HG02571 (cell line): ENCODE results near the gene RTCA.
A peak's percentile ranks its signal among the peaks of the same experiment; 100 is the strongest.
"Not testable (repeated sequence)": the region's sequence is repeated elsewhere in the genome, so short reads cannot be mapped to it uniquely, and the experiment has no call there.

Experiments used
- ATAC-seq: cut with Tn5 transposase; IDR thresholded peaks from one replicate; pipeline ENCODE4 v1.9.1; 2021; ENCODE audit warnings: mild to moderate bottlenecking, moderate library complexity; ENCODE audit not compliant: unreplicated experiment

Gene RTCA

DNA sequence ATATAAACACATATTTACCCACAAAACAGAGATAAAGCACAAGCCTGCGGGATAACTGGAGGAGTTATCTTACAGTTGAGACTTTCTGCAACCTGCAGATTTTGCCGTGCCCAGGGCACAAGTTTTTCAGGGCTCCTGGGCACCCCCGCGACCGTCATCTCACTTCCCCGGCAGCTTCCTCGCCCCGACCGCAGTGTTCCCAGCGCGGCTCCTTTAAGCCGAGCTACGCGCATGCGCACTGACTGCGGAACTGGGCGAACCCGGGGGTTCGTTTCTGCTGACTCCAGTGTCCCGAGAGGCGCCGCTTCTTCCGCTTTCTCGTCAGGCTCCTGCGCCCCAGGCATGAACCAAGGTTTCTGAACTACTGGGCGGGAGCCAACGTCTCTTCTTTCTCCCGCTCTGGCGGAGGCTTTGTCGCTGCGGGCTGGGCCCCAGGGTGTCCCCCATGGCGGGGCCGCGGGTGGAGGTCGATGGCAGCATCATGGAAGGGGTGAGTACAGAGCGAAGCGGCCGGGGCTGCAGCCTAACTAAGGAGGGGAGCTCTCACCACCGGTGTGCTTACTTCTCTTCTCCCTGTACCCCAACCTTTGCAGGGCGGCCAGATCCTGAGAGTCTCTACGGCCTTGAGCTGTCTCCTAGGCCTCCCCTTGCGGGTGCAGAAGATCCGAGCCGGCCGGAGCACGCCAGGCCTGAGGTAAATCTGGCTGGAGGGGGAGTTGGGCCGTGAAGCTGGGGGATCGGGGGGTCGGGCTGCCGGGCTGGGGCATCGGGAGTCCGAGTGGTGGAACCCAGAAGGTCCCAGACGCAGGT lies at the start of gene RTCA:
RTCA (plus strand) TSS at position 286 of the 810 bp plus-strand sequence; CDS start at position 446, 160 bp downstream.
- peak; percentile 96 for ATAC-seq

DNA sequence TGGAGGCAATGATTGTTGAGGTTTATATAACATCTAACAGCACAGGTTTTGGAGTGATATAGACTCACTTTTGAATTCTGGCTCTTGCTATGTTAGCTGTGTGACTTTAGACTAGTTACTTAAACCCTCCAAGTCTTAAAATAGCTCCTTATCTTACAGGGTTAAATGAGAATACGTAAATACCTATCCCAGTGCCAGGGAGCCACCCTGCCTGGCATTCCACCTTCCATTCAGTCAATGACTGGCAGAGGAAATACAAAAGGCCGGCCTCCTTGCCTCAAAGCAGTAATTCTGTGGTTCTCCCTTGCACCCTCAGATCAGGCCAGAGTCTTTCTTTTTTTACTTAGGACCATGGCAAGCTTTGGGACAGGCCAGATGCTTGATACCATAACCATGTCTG lies 48.2 kb upstream of the RTCA start:
- ATAC-seq: no peak

DNA sequence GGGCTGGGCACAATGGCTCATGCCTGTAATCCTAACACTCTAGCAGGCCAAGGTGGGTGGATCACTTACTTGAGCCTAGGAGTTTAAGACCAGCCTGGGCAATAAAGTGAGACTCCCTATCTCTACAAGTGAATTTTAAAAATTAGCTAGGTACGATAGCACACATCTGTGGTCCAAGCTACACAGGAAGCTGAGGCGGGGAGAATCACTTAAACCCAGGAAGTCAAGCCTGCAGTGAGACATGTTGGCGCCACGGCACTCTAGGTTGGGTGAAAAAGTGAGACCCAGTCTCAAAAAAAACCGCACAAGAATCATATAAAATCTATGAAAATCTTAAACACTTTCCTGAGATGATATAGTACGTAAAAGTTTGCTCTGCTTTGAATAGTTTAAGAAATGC lies 46.6 kb upstream of the RTCA start:
- no peak for ATAC-seq

DNA sequence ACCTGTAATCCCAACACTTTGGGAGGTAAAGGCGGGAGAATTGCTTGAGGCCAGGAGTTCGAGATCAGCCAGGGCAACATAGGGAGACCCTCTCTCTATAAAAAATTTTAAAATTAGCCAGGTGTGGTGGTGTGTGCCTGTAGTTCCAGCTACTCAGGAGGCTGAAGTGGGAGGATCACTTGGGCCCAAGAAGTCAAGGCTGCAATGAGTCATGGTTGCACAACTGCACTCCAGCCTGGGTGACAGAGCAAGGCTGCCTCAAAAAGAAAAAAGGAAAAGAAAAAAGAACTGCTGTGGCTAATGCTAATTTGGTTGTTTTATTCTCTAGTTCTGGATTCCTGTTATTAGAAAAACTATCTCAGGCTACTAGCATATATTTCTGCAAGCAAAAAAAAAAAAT lies 46.1 kb upstream of the RTCA start:
- ATAC-seq: no peak

DNA sequence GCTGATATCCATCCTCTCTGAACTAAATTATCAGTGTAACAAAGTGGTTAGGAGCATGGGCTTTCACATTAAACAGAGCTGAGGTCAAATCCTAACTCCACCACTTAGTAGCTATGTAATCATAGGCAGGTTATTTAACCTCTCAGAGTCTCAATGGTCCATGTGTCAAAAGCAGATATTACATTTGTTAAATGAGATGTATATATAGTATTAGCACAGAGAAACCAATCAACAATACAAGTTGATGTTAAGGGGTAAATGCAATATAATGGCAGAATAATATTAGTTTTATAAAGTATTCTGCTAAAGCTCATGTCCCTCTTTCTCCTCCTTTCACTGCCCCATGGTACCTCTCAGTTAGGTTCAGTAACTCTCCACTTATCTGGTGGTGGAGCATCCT lies 43.6 kb upstream of the RTCA start:
- no peak for ATAC-seq

DNA sequence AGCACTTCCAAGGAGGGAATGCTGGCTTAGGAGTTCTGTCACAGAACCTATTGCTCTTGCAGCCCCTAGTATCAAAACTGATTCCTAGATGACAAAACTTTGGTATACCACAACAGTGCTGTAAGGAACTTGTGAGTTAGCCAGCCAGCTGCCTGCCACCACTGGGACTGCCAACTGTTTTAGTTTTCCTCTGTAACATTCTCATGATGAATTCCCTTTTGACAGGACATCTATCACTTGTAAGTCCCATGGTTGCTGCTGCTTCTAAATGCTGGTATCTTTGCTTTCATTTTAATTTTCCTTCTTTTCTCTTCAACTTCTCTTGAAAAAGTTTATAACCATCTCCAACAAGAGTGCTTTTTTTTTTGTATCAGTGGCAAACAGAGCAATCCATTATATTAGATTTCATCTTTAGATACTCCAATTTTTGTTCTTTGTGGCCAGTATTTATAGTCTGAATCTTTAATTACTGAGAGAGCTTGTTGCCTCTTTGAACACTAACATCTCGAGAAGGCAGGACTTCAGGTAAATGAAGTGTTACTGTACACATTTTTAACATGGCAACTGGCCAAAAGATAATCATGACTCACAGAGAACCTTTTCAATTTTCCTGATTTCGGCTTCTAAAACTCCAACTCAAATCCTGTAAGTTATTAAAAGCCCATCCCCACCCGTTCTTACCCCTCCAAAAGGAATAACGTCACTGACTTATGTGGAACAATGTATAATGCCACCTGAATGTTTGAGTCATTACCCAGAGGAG lies 36.2 kb upstream of the RTCA start:
- ATAC-seq: no peak

DNA sequence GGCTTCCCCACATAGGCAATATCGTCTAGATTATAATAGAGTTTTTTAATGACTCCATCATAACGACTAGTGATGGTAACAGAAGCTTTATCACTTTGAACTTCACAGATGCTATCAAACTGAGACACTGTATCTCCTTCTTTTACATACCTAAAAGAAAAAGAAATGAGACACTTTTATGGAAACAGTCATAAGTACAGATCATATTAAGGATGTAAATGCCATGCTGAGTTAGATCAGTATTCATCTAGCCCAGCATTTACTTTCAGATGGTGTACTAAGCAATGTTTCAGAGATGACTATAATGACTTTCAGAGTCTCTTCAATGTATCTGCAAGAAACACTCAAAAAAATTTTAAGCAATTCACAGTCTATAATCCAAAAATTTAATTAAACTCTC lies 35.3 kb upstream of the RTCA start:
- ATAC-seq: no peak

DNA sequence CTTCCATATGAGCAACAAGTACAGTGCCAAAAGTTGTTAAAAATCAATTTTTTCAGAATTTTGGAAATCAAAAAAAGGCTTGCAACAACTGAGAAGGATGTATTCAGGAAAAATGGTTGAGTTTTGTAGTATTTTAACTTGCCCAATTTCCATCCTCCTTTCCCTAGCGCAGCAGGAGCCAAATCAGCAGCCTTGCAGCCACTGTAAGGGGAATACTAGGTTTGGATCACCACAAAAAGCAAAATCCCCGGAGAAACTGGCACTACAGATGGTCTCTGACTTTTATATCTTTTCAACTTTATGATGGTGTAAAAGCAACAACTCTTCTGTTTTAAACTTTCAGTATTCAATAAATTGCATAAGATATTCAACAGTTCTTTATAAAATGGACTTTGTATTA lies 34.3 kb upstream of the RTCA start:
- no peak for ATAC-seq

DNA sequence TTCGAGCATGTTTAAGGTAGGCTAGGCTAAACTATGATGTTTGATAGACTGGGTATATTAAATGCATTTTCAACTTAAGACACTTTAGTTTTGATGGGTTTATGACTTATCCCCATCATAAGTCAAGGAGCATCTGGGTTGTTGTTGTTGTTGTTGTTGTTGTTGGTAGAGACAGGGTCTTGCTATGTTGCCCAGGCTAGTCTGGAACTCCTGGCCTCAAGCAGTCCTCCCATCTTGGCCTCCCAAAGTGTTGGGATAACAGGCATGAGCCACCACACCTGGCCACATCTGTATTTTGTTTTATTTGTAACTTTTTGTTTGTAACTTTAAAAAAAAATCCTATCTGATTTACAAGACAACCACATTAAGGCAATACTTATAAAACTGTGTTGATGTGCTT lies 33.9 kb upstream of the RTCA start:
- no peak for ATAC-seq

DNA sequence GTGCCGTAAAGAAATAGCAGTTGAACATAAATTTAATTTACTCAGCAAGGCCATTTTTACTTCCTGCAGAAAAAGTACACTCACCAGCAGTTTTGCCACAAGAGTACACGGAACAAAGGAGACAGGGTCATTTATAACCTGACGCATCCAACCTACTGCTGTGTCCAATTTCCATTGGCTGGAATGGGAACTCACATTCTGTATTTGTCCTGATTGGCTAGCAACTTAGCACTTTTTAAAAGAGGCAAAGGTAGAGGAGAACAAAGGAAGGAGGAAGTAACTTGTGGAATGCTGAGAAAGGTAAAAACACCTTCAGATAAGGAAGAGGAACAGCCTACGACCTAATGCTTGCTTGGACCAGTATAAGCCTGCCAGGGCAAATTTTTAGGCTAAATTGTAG lies 32.5 kb upstream of the RTCA start:
- ATAC-seq: not testable (repeated sequence)

DNA sequence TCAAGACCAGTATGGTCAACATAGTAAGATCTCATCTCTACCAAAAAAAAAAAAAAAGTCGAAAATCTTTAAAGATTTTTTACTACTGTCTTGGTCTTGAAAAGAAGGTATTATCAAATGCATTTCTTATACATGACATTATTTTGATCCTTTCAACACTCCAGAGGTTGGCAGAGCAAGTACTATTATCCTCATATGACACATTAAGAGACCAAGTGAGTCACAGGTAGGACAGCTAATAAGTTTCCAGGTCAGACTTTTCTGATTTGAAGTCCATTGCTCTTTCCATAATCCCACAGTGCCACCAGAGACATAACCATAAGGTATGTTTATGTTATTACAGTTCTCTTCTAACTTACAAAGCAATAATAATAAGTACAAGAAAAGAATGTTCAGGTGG lies 31.6 kb upstream of the RTCA start:
- ATAC-seq: no peak

DNA sequence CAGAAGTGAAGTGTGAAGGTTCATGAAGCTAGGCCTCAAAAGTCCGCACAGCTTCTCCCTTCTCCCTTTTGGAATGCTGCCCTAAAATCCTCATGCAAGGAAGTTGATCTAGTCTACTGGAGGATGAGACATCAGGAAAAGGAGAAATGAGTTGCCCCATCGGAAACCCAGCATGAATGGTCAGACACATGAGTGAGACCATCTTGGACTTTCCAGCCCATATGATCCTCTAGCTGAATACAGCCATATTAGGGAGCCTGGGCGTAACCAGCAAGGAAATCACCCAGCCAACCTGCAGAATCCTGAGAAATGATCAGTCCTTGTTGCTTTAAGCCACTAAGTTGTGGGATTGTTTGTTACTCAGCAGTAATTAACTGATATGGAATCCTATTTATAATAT lies 28.9 kb upstream of the RTCA start:
- ATAC-seq: no peak

DNA sequence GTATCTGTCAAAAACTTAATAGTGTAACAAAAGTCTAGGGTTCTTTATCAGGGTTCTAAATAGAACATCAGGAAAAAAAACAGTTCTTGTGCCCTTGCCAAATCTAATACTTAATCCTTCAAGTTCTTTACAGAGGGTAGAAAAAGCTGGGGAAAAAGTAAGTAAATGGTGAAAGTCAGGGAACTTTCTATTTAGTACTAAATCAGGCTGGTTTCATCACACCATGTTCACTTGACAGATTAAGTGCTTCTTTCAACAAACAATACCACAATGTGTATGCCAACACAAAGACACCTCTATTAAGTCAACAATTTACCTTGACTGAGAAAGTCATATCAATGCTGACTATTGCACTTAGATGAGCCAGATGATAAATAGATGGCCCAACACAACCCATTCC lies 26.1 kb upstream of the RTCA start:
- ATAC-seq: no peak

DNA sequence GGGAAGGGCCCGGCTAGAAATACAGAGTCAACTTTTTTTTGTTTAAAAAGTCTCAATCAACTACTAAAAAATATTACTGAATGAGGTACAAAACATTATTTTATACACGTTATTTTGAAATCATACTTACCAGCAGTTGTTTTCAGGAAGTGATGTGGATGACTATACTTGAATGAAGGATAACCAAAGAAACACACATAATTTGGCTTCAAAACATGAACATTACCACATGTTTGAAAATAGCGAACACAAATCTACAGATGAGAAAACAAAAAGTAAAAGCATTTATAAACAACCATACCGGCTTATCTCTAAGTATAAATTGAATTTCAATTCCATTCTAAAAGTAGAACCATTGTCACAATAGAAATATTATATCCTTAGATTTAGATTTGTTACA lies 25.4 kb upstream of the RTCA start:
- no peak for ATAC-seq

DNA sequence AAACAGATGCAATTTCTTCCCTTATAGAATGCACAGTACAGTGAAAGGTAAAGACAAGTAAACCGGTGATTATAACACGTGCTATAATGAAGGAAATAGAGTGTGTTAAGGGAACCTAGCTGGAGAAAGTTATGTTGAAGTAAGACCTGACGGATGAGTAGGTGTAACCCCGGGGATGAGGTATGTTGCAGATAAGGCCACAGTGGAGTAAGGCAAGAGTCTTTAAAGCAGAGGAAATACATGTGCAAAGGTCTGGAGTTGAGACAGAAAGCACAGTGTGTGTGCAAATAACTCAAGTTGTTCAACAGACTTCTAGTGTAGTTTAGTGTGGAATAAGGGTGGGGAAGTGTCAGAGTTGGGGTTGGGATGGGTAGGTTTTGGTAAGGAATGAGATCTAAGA lies 19.3 kb upstream of the RTCA start:
- ATAC-seq: no peak

DNA sequence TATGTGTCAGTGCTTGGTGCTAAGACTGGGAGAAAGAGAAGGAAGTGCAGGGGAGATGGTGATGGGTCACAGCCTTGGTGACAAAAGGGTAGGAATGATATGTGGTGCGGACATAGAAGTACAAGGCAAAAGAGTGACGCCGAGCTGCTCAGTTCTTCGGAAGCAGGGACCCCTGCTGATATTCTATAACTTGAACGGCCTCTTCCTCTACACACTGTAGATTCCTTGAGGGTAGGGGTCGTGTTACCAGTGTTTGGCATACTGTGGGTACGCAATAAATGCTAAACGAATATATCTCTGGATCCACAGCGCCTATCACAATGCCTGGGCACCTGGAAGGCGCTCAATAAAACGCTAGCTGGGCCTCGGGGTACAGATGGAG lies 16.9 kb upstream of the RTCA start:
- no peak for ATAC-seq

DNA sequence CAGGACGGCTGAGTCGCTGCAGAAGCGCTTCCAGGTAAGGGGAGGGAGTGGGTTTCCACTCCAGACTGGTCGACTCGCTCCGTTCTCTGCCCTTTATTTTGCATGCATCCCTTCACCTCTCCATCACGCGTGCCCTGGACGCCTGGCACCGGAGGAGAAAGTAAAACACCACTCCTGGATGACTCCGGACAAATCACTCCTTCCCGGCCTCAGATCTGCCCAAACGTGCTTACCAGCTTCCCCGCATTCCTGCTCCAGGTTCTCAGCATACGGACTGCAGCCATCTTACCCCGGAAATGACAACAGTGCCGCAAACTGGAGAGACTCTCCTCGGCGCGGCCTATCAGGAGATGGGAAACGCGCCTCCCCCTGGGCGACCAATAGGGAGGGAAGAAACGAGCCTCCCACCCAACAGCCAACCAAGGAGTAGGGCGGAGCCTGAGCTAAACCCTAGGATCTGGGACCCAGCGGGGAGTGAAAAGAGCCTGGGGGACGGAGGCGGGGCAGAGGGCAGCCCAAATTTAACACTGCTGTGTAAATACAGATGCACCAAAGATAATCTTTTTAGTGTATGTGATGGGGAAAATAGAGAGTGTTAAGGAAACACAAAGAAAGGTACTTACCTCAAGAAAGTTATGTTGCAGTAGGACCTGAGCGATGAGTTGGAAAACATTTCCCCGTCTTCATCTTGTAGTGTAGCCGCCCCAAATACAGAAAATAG lies 16.3 kb upstream of the RTCA start, which contains the start of gene DBT:
DBT (minus strand) TSS at position 298 of the 721 bp plus-strand sequence; CDS start at position 284, 14 bp downstream.
- peak; percentile 100 for ATAC-seq

DNA sequence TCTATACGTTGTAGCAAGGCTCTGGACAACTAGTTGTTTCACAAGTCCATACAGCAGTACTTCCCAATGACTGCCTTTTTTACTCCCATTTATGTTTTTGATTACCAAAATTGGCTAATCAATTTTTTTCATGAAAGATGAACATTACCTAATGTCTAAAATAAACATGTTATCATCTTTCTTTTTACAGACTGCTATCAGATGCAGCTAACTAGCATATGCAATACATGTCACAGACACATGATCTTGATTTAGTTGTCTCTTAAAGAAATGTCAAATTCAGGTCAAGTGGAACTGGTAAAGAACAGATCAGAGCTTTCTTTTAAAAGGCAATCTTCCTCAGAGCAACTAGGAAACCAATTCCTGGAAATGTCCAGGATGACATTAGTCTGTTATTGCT lies 15.8 kb upstream of the RTCA start:
- no peak for ATAC-seq

DNA sequence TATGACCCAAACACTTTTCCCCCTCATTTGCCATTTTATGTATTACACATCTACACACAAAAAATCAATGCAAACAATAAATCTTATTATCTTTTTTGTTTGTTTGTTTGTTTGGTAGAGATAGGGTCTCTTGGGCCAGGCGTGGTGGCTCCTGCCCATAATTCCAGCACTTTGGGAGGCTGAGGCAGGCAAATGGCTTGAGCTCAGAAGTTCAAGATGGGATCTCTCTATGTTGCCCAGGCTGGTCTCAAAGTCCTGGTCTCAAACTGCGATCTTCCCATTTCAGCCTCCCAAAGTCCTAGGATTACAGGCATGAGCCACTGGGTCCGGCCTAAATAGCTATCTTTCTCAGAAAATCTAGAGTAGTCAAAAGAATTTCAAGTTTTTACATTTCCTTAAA lies 15.2 kb upstream of the RTCA start:
- no peak for ATAC-seq

DNA sequence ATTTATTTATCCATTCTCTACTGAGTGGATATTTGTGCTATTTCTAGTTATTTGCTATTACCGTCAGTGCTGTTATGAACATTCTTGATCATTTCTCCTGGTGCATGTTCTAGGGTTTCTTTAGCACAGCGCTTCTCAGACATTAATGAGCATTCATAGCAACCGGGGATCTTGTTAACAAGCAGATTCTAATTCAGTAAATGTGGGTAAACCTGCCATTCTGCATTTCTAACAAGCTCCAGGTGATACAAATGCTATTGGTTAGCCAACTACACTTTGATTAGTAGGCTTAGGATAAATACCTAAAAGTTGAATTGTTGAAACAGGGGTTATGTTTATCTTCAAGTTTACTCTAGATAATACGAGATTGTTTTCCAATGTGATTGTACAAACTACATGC lies 13.1 kb upstream of the RTCA start:
- ATAC-seq: no peak

DNA sequence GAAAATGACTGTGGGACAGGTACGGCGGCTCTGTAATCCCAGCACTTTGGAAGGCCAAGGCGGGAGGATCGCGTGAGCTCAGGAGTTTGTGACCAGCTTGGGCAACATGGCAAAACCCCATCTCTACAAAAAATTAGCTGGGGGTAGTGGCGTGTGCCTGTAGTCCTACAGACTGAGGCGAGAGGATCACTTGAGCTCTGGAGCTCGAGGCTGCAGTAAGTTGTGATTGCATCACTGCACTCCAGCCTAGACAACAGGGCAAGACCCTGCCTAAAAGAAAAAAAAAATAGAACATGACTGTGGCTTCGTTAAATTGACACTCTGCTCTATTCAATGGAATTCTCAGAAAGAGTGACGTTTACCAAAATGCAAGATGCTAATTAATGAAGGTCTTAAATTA lies 12.5 kb upstream of the RTCA start:
- no peak for ATAC-seq

DNA sequence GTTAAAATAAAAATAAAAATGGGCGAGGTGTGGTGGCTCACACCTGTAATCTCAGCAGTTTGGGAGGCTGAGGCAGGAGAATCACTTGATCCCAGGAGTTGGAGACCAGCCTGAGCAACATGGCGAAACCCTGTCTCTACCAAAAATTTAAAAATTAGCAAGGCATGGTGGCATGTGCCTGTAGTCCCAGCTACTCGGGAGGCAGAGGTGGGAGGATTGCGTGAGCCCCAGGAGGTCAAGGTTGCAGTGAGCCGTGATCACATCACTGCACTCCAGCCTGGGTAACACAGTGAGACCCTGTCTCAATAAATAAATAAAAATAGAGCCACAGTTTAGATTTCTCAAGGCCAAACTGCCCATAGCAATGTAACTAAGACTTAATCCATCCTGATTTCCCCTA lies 9.7 kb upstream of the RTCA start:
- not testable (repeated sequence) for ATAC-seq
